DOHH2 (cell line): ENCODE data around the gene MTCH1.

Source experiments
- H3F3A ChIP-seq: fragments of 200-600 bp; sonication (generic), shearing (Covaris generic); 2 replicates; pipeline ENCODE4 v1.6.0; 2016; ENCODE audit warnings: antibody characterized with exemption, mild to moderate bottlenecking; ENCODE audit not compliant: control insufficient read depth, insufficient read depth
- H3K27ac ChIP-seq: fragments of 200-600 bp; sonication (generic); 2 replicates; pipeline ENCODE4 v1.5.1; 2014; ENCODE audit warnings: low read depth, mild to moderate bottlenecking, low read length, moderate library complexity
- H3K27me3 ChIP-seq: fragments of 200-600 bp; sonication (generic); 2 replicates; pipeline ENCODE4 v1.6.1; 2014; ENCODE audit warnings: mild to moderate bottlenecking, low read length, mixed read lengths; ENCODE audit not compliant: control insufficient read depth
- H3K36me3 ChIP-seq: fragments of 200-600 bp; sonication (generic); 2 replicates; pipeline ENCODE4 v1.6.1; 2014; ENCODE audit warnings: mild to moderate bottlenecking, low read length, moderate library complexity, mixed read lengths; ENCODE audit not compliant: control insufficient read depth
- H3K4me1 ChIP-seq: fragments of 200-600 bp; sonication (generic); 2 replicates; pipeline ENCODE4 v1.6.1; 2014; ENCODE audit warnings: mild to moderate bottlenecking, low read length, mixed read lengths; ENCODE audit not compliant: control insufficient read depth
- H3K4me2 ChIP-seq: fragments of 200-600 bp; sonication (generic); 2 replicates; pipeline ENCODE4 v1.6.0; 2014; ENCODE audit warnings: mild to moderate bottlenecking, low read length, moderate library complexity
- H3K4me3 ChIP-seq: fragments of 200-600 bp; sonication (generic); 2 replicates; pipeline ENCODE4 v1.5.1; 2014; ENCODE audit warnings: mild to moderate bottlenecking, low read length, mixed read lengths
- H3K79me2 ChIP-seq: fragments of 200-600 bp; sonication (generic); 2 replicates; pipeline ENCODE4 v1.6.1; 2014; ENCODE audit warnings: mild to moderate bottlenecking, low read length, mixed read lengths; ENCODE audit not compliant: control insufficient read depth
- H3K9me2 ChIP-seq: fragments of 200-600 bp; sonication (generic); replicated peaks from 2 replicates; pipeline ENCODE4 v1.6.1; 2014; ENCODE audit warnings: mild to moderate bottlenecking, low read length, mixed read lengths; ENCODE audit not compliant: control insufficient read depth
- H3K9me3 ChIP-seq: fragments of 200-600 bp; sonication (generic); 2 replicates; pipeline ENCODE4 v1.6.1; 2014; ENCODE audit warnings: antibody characterized with exemption, low read length, mixed read lengths; ENCODE audit not compliant: control insufficient read depth, insufficient read depth
- H4K20me1 ChIP-seq: fragments of 200-600 bp; sonication (generic); 2 replicates; pipeline ENCODE4 v1.6.0; 2014; ENCODE audit warnings: low read depth, mild to moderate bottlenecking, antibody characterized with exemption, low read length, moderate library complexity; ENCODE audit not compliant: control insufficient read depth, insufficient read depth
- CTCF ChIP-seq: fragments of 200-600 bp; sonication (generic); IDR thresholded peaks from one replicate; pipeline ENCODE4 v1.5.1; 2014; ENCODE audit warnings: antibody characterized with exemption, mild to moderate bottlenecking, low read depth, low read length; ENCODE audit not compliant: poor library complexity, severe bottlenecking
- EZH2phosphoT487 ChIP-seq: fragments of 200-600 bp; sonication (generic); IDR thresholded peaks from 2 replicates; pipeline ENCODE4 v1.6.1; 2017; ENCODE audit warnings: borderline replicate concordance, mild to moderate bottlenecking, antibody characterized with exemption, low read length, moderate library complexity, mixed read lengths

Gene MTCH1

DNA sequence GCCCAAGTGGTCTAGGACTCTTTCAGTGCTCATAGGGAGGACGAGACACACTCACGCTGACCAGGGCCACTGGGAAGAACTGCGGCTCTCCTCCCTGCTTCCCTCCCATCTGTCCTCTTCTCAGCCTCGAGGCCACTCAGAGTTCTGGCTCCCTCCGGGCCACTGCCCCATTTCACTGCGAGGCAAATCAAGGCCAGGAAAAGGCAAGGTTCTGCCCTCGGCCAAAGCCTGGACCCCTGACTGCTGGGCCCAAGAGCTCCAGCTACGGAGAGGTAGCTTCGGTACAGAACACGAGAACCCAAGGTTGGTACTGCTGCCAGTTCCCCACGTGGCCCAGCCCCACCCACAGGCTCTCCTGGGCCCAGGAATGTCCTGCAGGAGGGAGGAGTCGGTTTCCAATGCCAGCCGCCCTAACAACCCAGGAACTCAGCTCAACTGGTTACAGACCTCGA is 16.7 kb downstream of the MTCH1 start:
- Histone ChIP-seq H3K4me2 (no peak overlapping the region), H4K20me1 (no peaks in the 10 kb centered on the region), H3K36me3 (peaks cover 70% of the 10 kb centered on the region), H3K9me2 (no peaks in the 10 kb centered on the region), H3K79me2 (no peaks in the 10 kb centered on the region), H3K9me3 (no peaks in the 10 kb centered on the region), H3K4me3 (no peak overlapping the region), H3K27me3 (no peaks in the 10 kb centered on the region), H3K27ac (no peak overlapping the region), H3K4me1 (peaks cover 7% of the 10 kb centered on the region), H3F3A (peaks cover 3% of the 10 kb centered on the region)
- TF ChIP-seq EZH2phosphoT487 (no peak), CTCF (no peak)

DNA sequence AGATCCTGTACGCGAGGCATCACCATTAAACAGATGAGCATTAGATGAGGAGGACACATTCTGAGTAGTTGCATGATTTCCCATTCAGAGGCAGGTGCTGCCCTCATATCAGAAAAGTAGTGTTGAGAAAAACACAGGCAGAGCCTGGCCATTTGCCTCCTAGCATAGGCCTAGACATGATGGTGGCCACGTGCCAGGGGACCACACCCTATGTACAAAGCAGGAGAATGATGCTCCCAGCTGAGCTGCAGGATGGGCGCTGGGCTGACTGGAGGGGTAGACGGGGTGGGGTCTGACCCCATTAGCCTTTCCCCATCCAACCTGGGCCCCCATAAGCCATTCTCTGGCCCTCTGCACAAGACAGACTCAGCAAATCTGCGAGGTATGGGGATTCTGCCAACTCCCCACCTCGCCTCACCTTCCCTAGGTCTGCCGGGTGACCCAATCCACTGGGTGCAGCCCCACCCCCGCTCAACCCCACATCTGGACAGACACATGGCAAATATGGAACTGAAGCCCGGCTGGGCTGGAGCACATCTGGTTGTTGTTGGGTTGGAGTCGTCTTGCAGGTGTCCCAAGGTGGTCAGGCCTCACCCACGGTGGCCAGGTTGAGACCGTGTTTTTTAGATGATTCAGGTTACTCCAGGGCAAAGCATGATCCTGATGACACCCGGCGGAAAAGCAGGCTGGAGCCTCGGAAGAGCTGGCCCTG is 17.6 kb downstream of the MTCH1 start:
- Histone ChIP-seq H3K4me1 (peaks cover 15% of the 10 kb centered on the region), H3F3A (peaks cover 3% of the 10 kb centered on the region), H3K4me3 (no peak overlapping the region), H3K27me3 (no peaks in the 10 kb centered on the region), H3K9me3 (no peaks in the 10 kb centered on the region), H3K36me3 (peaks cover 62% of the 10 kb centered on the region), H3K27ac (no peak overlapping the region), H3K9me2 (no peaks in the 10 kb centered on the region), H3K79me2 (no peaks in the 10 kb centered on the region), H3K4me2 (no peak overlapping the region), H4K20me1 (no peaks in the 10 kb centered on the region)
- TF ChIP-seq CTCF, result no peak
- no peak for TF ChIP-seq EZH2phosphoT487

DNA sequence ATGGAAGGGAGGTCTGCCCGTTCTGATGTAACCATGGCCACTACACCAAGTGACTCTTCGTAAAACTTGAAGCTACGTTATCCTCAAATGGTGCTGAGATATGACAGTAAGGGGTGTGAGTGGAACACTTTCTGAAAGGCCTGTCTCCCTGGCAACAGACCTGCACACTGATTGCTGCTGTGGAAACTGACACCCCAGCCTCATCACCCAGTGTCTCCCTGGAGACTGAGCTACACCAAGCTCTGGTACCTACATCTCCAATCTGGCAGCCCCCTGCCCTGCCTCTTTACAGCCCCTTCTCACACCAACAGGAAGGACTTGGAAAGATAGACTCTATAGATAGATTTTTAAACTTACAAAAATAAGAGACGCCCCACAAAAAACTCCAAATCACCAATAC is 18.2 kb downstream of the MTCH1 start:
- no peak overlapping the region for H3K27ac ChIP-seq

More for the DNA sequence above, 18.2 kb downstream of the MTCH1 start:
- Histone ChIP-seq H3K4me3 (no peak overlapping the region), H3K9me2 (no peaks in the 10 kb centered on the region), H3K27me3 (no peaks in the 10 kb centered on the region), H4K20me1 (no peaks in the 10 kb centered on the region), H3K9me3 (no peaks in the 10 kb centered on the region), H3K79me2 (no peaks in the 10 kb centered on the region), H3K36me3 (peaks cover 57% of the 10 kb centered on the region), H3K4me2 (no peak overlapping the region), H3F3A (peaks cover 3% of the 10 kb centered on the region), H3K4me1 (peaks cover 22% of the 10 kb centered on the region)
- TF ChIP-seq CTCF (no peak), EZH2phosphoT487 (no peak)
